Endothelial cell of umbilical vein (primary cell): ENCODE data around the gene TESK2. TPM values are rescaled to one million over a fixed set of nuclear protein-coding genes. Genes with fewer than 3 reads are reported as not detected.

Experiments
- BruUV-seq: library from RNA; stranded (reverse); fragments of 400-500 nt; replicated peaks from 2 replicates; lab custom pipeline; 2021; lab: Mats Ljungman, UMichigan
- CTCF ChIA-PET: fragments of 300-600, 350-600 bp; sonication (Branson Sonifier 250); formaldehyde crosslinking; loops from one replicate; lab custom pipeline; 2021; ENCODE audit warnings: antibody characterized with exemption, inconsistent platforms; lab: Charles Lee
- POLR2A ChIA-PET: fragments of 300-600, 350-600 bp; sonication (Branson Sonifier 250); formaldehyde crosslinking; loops from one replicate; lab custom pipeline; 2021; ENCODE audit warnings: antibody characterized with exemption, inconsistent platforms; lab: Charles Lee
- DNase-seq: peaks from one replicate; pipeline ENCODE4 v3.0.0-alpha.2; 2011; ENCODE audit warnings: low read depth, low spot score
- FAIRE-seq: peaks from 2 replicates; lab custom pipeline; 2011; peaks lifted over from hg19 to GRCh38; lab: Jason Lieb, UNC
- H2AFZ ChIP-seq: 2 replicates; pipeline ENCODE4 v1.6.0; 2012; ENCODE audit warnings: low read depth, low read length, control low read depth, inconsistent platforms
- H3K27ac ChIP-seq: 2 replicates; pipeline ENCODE4 v1.5.1; 2011; ENCODE audit warnings: low read depth, mild to moderate bottlenecking, control low read depth, low read length, moderate library complexity; ENCODE audit not compliant: insufficient read depth
- H3K27me3 ChIP-seq, 2 experiments: 2 replicates each; pipeline versions ENCODE4 v1.6.0 to v1.6.1; 2011; ENCODE audit warnings: low read length in 2 of 2, mixed read lengths in 1 of 2; ENCODE audit not compliant: control insufficient read depth in 2 of 2, insufficient read depth in 2 of 2
- H3K36me3 ChIP-seq, 2 experiments: 2 replicates in 1 of 2; 3 replicates in 1 of 2; pipeline ENCODE4 v1.5.1; 2011; ENCODE audit warnings: low read length in 2 of 2, mild to moderate bottlenecking in 1 of 2, moderate library complexity in 1 of 2; ENCODE audit not compliant: control insufficient read depth in 2 of 2, insufficient read depth in 2 of 2; ENCODE audit errors: extremely low read depth in 1 of 2
- H3K4me1 ChIP-seq: 3 replicates; pipeline ENCODE4 v1.5.1; 2011; ENCODE audit warnings: mild to moderate bottlenecking, low read length; ENCODE audit not compliant: control insufficient read depth, insufficient read depth; ENCODE audit errors: extremely low read depth
- H3K4me2 ChIP-seq: 2 replicates; pipeline ENCODE4 v1.6.1; 2011; ENCODE audit warnings: low read length, control low read depth, mixed read lengths; ENCODE audit not compliant: insufficient read depth
- H3K4me3 ChIP-seq, 3 experiments: fragments of 200-600 bp in 1 of 3; sonication (generic), shearing (Covaris generic) in 1 of 3; replicated peaks in 1 of 3; 2 replicates each; pipeline ENCODE4 v1.5.1; 2011 to 2016; ENCODE audit warnings: control low read depth in 3 of 3, low read length in 3 of 3, mild to moderate bottlenecking in 2 of 3, inconsistent platforms in 1 of 3, low read depth in 1 of 3, moderate library complexity in 1 of 3; ENCODE audit not compliant: insufficient read depth in 1 of 3
- H3K79me2 ChIP-seq: 2 replicates; pipeline ENCODE4 v1.6.0; 2012; ENCODE audit warnings: low read length, inconsistent platforms; ENCODE audit not compliant: control insufficient read depth, insufficient read depth
- H3K9ac ChIP-seq: replicated peaks from 2 replicates; pipeline ENCODE3; 2011; ENCODE audit warnings: low read length, control low read depth; ENCODE audit not compliant: insufficient read depth; ENCODE audit errors: extremely low read depth
- H3K9me1 ChIP-seq: replicated peaks from 3 replicates; pipeline ENCODE4 v1.6.0; 2011; ENCODE audit warnings: mild to moderate bottlenecking, low read length; ENCODE audit not compliant: control insufficient read depth, insufficient read depth; ENCODE audit errors: extremely low read depth
- H3K9me3 ChIP-seq: replicated peaks from 2 replicates; pipeline ENCODE4 v1.5.1; 2012; ENCODE audit warnings: low read length, inconsistent platforms; ENCODE audit not compliant: control insufficient read depth, insufficient read depth
- H4K20me1 ChIP-seq: replicated peaks from 2 replicates; pipeline ENCODE3; 2011; ENCODE audit warnings: mild to moderate bottlenecking, low read length; ENCODE audit not compliant: control insufficient read depth, insufficient read depth; ENCODE audit errors: extremely low read depth
- CTCF ChIP-seq, 2 donors: IDR thresholded peaks; 1 replicate in 1 of 2; 2 replicates in 1 of 2; pipeline ENCODE4 v1.5.1; 2011; ENCODE audit warnings: low read length in 2 of 2, mild to moderate bottlenecking in 2 of 2, moderate library complexity in 2 of 2, control low read depth in 1 of 2, inconsistent platforms in 1 of 2, low read depth in 1 of 2; ENCODE audit not compliant: insufficient read depth in 1 of 2; ENCODE audit errors: extremely low read depth in 1 of 2
- EZH2 ChIP-seq: IDR thresholded peaks from 2 replicates; pipeline ENCODE4 v1.6.1; 2012; ENCODE audit warnings: borderline replicate concordance, low read depth, mild to moderate bottlenecking, moderate library complexity, low read length, inconsistent platforms; ENCODE audit not compliant: severe bottlenecking
- FOS ChIP-seq: IDR thresholded peaks from 2 replicates; pipeline ENCODE4 v1.6.1; 2011; ENCODE audit warnings: mild to moderate bottlenecking, low read length, moderate library complexity, borderline replicate concordance; ENCODE audit not compliant: insufficient read depth
- GATA2 ChIP-seq: IDR thresholded peaks from 2 replicates; pipeline ENCODE4 v1.7.0; 2011; ENCODE audit warnings: low read depth, mild to moderate bottlenecking, moderate library complexity, mixed read lengths, low read length; ENCODE audit not compliant: insufficient read length, insufficient read depth
- JUN ChIP-seq: IDR thresholded peaks from 2 replicates; pipeline ENCODE4 v1.6.1; 2011; ENCODE audit warnings: borderline replicate concordance, low read depth; ENCODE audit not compliant: insufficient read length, insufficient read depth
- MAX ChIP-seq: IDR thresholded peaks from 2 replicates; pipeline ENCODE4 v1.6.1; 2011; ENCODE audit not compliant: insufficient read depth, insufficient read length
- MYC ChIP-seq: IDR thresholded peaks from one replicate; pipeline ENCODE4 v1.6.1; 2011; ENCODE audit warnings: mild to moderate bottlenecking, low read depth, low read length
- POLR2A ChIP-seq: IDR thresholded peaks from 2 replicates; pipeline ENCODE4 v1.6.1; 2012; ENCODE audit warnings: low read depth, mild to moderate bottlenecking, control low read depth, low read length
- POLR2AphosphoS5 ChIP-seq: IDR thresholded peaks from 2 replicates; pipeline ENCODE4 v1.6.1; 2012; ENCODE audit warnings: low read depth, mild to moderate bottlenecking, control low read depth, low read length, moderate library complexity; ENCODE audit not compliant: insufficient read depth
- dilution Hi-C: fragments of 300-500 bp; cut with MboI; formaldehyde crosslinking; loops from one replicate; pipeline ENCODE4 v1.15.0; 2019; ENCODE audit warnings: low sequenced_read_pairs; ENCODE audit not compliant: extremely low pct_ligation_motif_present
- intact Hi-C: fragments of 100-400 bp; cut with micrococcal nuclease; formaldehyde crosslinking; loops from one replicate; pipeline ENCODE4 v1.10.0; 2022
- polyA plus RNA-seq, 4 experiments: library from polyadenylated mRNA; depleted of rRNA in 3 of 4; stranded (reverse) in 3 of 4; unstranded in 1 of 4; fragments of >200 nt; gene quantifications; 2 replicates each; pipeline versions ENCODE4 v1.2.1 to v1.2.3, GENCODE V29; 2011 to 2012; ENCODE audit warnings: missing spikeins in 1 of 4
- total RNA-seq: library from RNA; stranded (reverse); gene quantifications from 2 replicates; pipeline ENCODE4 v1.2.3, GENCODE V29; 2021

The TESK2 gene
- total and polyA plus RNA-seq, 2 donors (not counting 3 experiments of a cell fraction or from before 2014, with no cell fraction given): 2.1 to 2.6 TPM

DNA sequence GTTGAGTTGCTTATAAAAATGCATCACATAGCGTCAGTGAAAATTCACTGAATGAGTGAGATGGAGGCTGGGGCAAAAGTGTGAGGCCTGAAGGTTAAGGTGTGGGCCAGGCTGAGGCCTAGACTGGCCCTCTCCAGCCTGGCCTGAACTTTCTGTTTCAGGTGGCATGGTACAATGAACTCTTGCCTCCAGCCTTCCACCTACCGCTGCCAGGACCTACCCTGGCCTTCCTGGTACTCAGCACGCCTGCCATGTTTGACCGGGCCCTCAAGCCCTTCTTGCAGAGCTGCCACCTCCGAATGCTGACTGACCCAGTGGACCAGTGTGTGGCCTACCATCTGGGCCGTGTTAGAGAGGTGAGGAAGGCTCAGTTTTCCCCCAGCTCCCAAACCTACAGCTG lies 16.2 kb upstream of the TESK2 start:
- Histone ChIP-seq H3K27me3 (no peaks in the 10 kb centered on the region), H3K9me1 (no peaks in the 10 kb centered on the region), H2AFZ (no peak overlapping the region), H3K4me3 (no peak overlapping the region), H4K20me1 (no peaks in the 10 kb centered on the region), H3K27ac (no peak overlapping the region), H3K9me3 (no peaks in the 10 kb centered on the region), H3K79me2 (no peaks in the 10 kb centered on the region), H3K9ac (no peak overlapping the region), H3K4me2 (no peak overlapping the region), H3K4me1 (no peaks in the 10 kb centered on the region), H3K36me3 (peaks cover 23% of the 10 kb centered on the region in 2 experiments)
- no peak for FAIRE-seq
- TF ChIP-seq EZH2 (no peak), FOS (no peak), POLR2A (no peak), JUN (no peak), POLR2AphosphoS5 (no peak), CTCF (IDR thresholded peaks at IDR 0.05; ENCODE audit: extremely low read depth in 1 of 2, insufficient read depth in 1 of 2, low read depth in 1 of 2, low read length in 2 of 2) (no peak), GATA2 (no peak), MYC (no peak), MAX (no peak)
- dilution Hi-C loops (no loop called here), intact Hi-C loops (no loop called here)
- ChIA-PET POLR2A (no interaction called here), CTCF (no interaction called here)
- no TSS peak for BruUV-seq
- no peak for DNase-seq
